Esophagus muscularis mucosa (tissue), 4 donors: ENCODE data around the gene RDX. TPM values are rescaled to one million over a fixed set of nuclear protein-coding genes. Genes with fewer than 3 reads are reported as not detected.

Source experiments
- DNase-seq: peaks from one replicate; pipeline ENCODE4 v3.0.0-alpha.2; 2017; ENCODE audit errors: extremely low spot score
- H3K27ac ChIP-seq, 4 donors: fragments of 200-600 bp; sonication (generic); replicated peaks in 1 of 4; 1 replicate in 3 of 4; 2 replicates in 1 of 4; pipeline ENCODE4 v1.5.1; 2016 to 2019; ENCODE audit warnings: mild to moderate bottlenecking in 1 of 4
- H3K27me3 ChIP-seq, 4 donors: fragments of 200-600 bp; sonication (generic); one replicate each; pipeline versions ENCODE4 v1.5.1 to v1.6.0; 2016 to 2019
- H3K36me3 ChIP-seq, 4 donors: fragments of 200-600 bp; sonication (generic); one replicate each; pipeline ENCODE4 v1.5.1; 2016 to 2019
- H3K4me1 ChIP-seq, 4 donors: fragments of 200-600 bp; sonication (generic); one replicate each; pipeline ENCODE4 v1.5.1; 2016 to 2019
- H3K4me3 ChIP-seq, 4 donors: fragments of 200-600 bp; sonication (generic); 1 replicate in 2 of 4; 2 replicates in 2 of 4; pipeline ENCODE4 v1.5.1; 2016 to 2019; ENCODE audit warnings: mild to moderate bottlenecking in 4 of 4, moderate library complexity in 1 of 4
- H3K9me3 ChIP-seq, 4 donors: fragments of 200-600 bp; sonication (generic); 1 replicate in 3 of 4; 2 replicates in 1 of 4; pipeline ENCODE4 v1.5.1; 2016 to 2019
- CTCF ChIP-seq, 3 experiments: fragments of 200-600 bp in 2 of 3; fragments of 450-650 bp in 1 of 3; sonication (generic) in 2 of 3; IDR thresholded peaks; one replicate each; pipeline ENCODE4 v1.5.1; 2017 to 2019; ENCODE audit warnings: antibody characterized with exemption in 3 of 3, mild to moderate bottlenecking in 2 of 3, moderate library complexity in 1 of 3
- EP300 ChIP-seq: sonication (generic); formaldehyde crosslinking; IDR thresholded peaks from one replicate; pipeline ENCODE4 v1.6.1; 2017; ENCODE audit warnings: antibody characterized with exemption
- POLR2A ChIP-seq: fragments of 450-650 bp; IDR thresholded peaks from one replicate; pipeline ENCODE4 v1.6.1; 2017; ENCODE audit warnings: antibody characterized with exemption, moderate library complexity, mild to moderate bottlenecking, low read depth
- POLR2AphosphoS5 ChIP-seq, 2 donors: sonication (generic); formaldehyde crosslinking; IDR thresholded peaks; one replicate each; pipeline ENCODE4 v1.6.1; 2017; ENCODE audit warnings: antibody characterized with exemption in 2 of 2
- WGBS: methylation state at CpG from one replicate; pipeline ENCODE4 v1.1.5; 2018; 5-methylcytosine and 5-hydroxymethylcytosine counted together
- intact Hi-C: fragments of 100-400 bp; cut with DNase I; formaldehyde crosslinking; loops from one replicate; pipeline ENCODE4 v1.15.1; 2023
- total RNA-seq, 4 donors: library from RNA; depleted of rRNA; stranded (reverse); fragments of >200 nt; gene quantifications; one replicate each; pipeline versions ENCODE4 v1.1.0 to v1.2.1, GENCODE V29; 2016

Gene RDX
- total RNA-seq, 4 donors from 2014 or later: 86.6 to 105 (median 90.4) TPM

- H3K9me3 ChIP-seq: no peaks in the 10 kb centered on the region
- WGBS: 88% methylated on average over 3 of the region's 3 CpGs
- no peak overlapping the region for H3K27ac ChIP-seq
- TF ChIP-seq CTCF (IDR thresholded peaks at IDR 0.05) (no peak), POLR2AphosphoS5 (IDR thresholded peaks at IDR 0.05) (no peak), POLR2A (no peak), EP300 (no peak)
- no peak for DNase-seq
- H3K27me3 ChIP-seq: no peaks in the 10 kb centered on the region
- no peaks in the 10 kb centered on the region for H3K4me1 ChIP-seq
- intact Hi-C loops: no loop called here
- no peaks in the 10 kb centered on the region for H3K36me3 ChIP-seq
- H3K4me3 ChIP-seq: no peak overlapping the region
Observed at GRCh38 chr11:110185121-110185591, 111.3 kb downstream of the RDX start.

- no peak for DNase-seq
- Histone ChIP-seq H3K27ac (no peak overlapping the region), H3K9me3 (no peaks in the 10 kb centered on the region), H3K27me3 (no peaks in the 10 kb centered on the region), H3K4me3 (no peak overlapping the region), H3K36me3 (no peaks in the 10 kb centered on the region), H3K4me1 (no peaks in the 10 kb centered on the region)
- TF ChIP-seq CTCF (IDR thresholded peaks at IDR 0.05) (no peak), POLR2A (no peak), POLR2AphosphoS5 (IDR thresholded peaks at IDR 0.05) (no peak), EP300 (no peak)
- intact Hi-C loops: no loop called here
- 76% methylated on average over 7 of the region's 7 CpGs for WGBS
Observed at GRCh38 chr11:110184456-110184855, 112.0 kb downstream of the RDX start.

GRCh38 chr11:110182886-110183285, 113.5 kb downstream of the RDX start:
- Histone ChIP-seq H3K36me3 (no peaks in the 10 kb centered on the region), H3K4me1 (no peaks in the 10 kb centered on the region), H3K4me3 (no peak overlapping the region), H3K27ac (no peak overlapping the region), H3K27me3 (no peaks in the 10 kb centered on the region), H3K9me3 (no peaks in the 10 kb centered on the region)
- TF ChIP-seq POLR2AphosphoS5 (IDR thresholded peaks at IDR 0.05): no peak
- TF ChIP-seq POLR2A: no peak
- intact Hi-C loops: no loop called here
- WGBS: 95% methylated on average over 5 of the region's 5 CpGs
- DNase-seq: no peak

DNA sequence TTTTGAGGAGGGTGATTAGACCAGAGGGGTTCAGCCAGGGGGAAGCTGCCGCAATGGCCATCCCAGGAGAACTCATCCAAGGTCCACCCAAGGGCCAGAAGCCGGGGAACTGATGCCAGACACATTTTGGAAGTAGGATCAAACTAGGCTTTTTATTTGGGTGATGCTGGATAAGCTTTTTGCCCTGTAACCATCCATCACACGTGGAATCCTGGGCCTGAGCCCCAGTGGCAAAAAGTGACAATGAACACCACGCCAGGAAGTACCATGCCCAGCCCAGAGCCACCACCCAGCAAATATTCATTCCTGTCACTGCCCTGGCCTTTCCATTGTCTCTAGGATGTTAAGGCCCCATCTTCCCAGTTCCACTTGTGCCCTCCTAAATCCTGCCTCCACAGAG, 117.3 kb downstream of the RDX start:
- intact Hi-C loops: loop anchor here (10.0 kb wide), 1 partner anchor 234 kb away; no protein-coding TSS in a partner anchor
- WGBS: 93% methylated on average over 4 of the region's 4 CpGs
- DNase-seq: no peak

GRCh38 chr11:110177086-110177456, 119.3 kb downstream of the RDX start:
- Histone ChIP-seq H3K4me3 (no peak overlapping the region), H3K27me3 (no peaks in the 10 kb centered on the region), H3K4me1 (peaks cover 0 to 20% (median 16%) of the 10 kb centered on the region in 4 donors), H3K27ac (no peak overlapping the region), H3K36me3 (no peaks in the 10 kb centered on the region), H3K9me3 (no peaks in the 10 kb centered on the region)
- DNase-seq: no peak
- TF ChIP-seq EP300 (no peak), CTCF (IDR thresholded peaks at IDR 0.05) (no peak), POLR2AphosphoS5 (IDR thresholded peaks at IDR 0.05) (no peak), POLR2A (no peak)
- 74% methylated on average over 6 of the region's 7 CpGs for WGBS
- intact Hi-C loops: loop anchor here (10.0 kb wide), 1 partner anchor 232 kb away; no protein-coding TSS in a partner anchor

More for the DNA sequence above, 117.3 kb downstream of the RDX start:
- TF ChIP-seq EP300 (no peak), POLR2AphosphoS5 (IDR thresholded peaks at IDR 0.05) (no peak), POLR2A (no peak), CTCF (IDR thresholded peaks at IDR 0.05) (no peak)
- Histone ChIP-seq H3K4me3 (no peak overlapping the region), H3K4me1 (peaks cover 0 to 15% (median 13%) of the 10 kb centered on the region in 4 donors), H3K36me3 (no peaks in the 10 kb centered on the region), H3K27ac (no peak overlapping the region), H3K9me3 (no peaks in the 10 kb centered on the region), H3K27me3 (no peaks in the 10 kb centered on the region)
